ENCODE data around the gene FADS6.
A peak's percentile ranks its signal among the peaks of the same experiment; 100 is the strongest.

Gene FADS6

DNA sequence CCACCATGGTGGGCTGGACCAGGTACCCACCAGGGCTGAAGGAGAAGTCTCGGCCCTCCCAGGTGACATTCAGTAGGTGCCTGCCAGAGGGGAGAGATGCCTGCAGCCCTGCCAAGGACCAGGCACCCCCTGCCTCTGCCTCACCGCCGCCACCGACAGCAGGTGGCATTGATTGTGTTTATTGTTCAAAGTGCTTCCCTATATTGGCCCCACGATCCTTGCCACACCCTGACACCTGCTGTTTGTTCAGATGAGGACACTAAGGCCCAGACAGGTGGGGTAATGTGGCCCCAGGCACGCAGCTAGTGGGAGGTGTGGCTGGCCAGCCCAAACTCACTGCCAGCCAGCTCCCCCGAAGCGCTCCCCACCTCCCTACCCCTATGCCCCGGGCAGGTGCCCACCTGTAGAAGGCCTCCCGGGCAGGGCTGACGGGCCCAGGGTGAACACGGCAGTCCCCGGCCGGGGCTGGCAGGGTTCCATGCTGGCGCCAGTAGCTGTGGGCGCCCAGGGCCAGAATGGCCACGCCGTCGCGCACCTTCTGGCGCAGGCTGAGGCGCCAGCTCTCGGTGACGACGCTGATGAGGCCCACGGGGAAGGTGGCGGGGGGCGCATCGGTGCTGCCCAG is 41.7 kb downstream of the FADS6 start:
- no peak for DNase-seq

DNA sequence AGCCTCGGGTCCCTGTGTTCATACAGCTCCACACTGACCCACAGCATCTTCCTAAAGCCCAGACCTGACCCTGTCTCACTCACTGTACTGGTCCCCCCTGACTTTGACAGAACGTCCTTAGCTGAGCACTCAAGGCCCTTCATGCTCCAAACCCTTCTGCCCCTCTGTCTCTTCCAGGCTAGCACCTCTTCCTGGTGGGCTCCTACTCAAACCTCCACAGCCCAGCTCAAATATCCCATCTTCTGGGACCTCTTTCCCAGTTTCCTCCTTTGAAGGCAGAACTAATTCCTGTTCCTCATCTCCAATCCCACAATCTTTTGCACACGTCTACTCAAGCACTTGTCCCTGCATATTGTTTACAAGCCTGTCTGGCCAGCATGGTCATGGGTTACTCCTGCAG is 42.5 kb downstream of the FADS6 start:
- no peak for DNase-seq

DNA sequence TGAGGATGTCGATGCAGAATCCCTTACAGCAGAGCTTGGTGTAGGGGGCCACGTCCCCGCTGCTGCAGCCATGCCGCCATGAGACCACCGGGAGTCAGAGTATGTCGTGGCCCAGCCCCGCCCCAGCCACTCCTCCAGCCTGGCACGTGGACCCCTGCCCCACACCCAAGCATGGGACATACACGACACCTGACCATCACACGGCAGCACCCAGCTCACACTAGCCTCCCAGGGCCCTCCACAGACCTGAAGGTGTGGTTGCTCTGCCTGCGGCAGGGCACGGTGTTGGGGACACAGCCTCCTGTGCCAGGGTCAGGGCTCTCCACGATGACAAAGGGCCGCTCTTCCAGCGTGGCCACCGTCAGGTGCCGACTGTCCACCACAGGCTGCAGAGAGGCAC is 43.1 kb downstream of the FADS6 start:
- no peak for DNase-seq

DNA sequence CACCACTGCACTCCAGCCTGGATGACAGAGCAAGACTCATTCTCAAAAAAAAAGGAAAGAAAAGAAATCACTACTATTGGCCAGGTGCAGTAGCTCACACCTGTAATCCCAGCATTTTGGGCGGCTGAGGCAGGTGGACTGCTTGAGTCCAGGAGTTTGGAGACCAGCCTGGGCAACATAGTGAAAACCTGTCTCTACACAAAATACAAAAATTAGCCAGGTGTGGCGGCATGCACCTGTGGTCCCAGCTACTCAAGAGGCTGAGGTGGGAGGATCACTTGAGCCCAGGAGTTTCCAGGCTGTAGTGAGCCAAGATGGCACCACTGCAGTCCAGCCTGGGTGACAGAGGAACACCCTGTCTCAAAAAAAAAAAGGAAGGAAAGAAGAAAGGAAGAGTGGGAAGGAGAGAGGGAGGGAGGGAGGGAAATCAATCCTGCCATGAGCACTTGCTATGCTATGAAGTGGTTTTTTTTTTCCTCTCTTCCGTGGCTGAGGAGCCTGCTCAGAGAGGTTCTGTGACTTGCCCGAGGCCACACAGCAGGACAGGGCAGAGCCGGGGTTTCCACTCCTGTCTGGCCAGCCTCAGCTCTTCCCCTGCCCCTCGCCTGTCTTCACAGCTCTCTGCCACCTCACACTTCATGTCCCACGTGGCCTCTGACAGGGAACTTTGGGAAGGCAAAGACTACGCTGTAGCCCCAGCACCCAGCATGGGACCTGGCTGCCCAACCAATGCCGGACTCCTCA is 44.6 kb downstream of the FADS6 start:
- DNase-seq, result no peak

DNA sequence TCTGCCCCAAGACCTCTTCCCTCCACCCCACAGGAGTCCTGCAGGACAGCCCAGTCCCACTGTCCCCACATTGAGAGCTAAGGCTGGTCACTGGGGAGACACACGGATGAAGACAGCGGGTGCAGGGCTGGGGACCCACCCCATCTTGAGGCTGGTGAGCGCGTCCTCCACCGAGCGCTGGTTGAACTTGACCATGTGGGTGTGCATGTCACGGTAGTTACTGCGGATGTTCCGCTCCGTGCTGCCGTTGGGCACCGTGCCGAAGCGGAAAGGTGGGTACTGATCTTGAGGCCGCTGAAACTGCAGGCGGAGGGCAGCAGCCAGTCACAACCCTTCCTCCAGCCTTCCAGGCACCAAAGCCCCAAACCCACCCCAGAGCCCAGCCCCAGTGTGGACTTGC is 46.8 kb downstream of the FADS6 start:
- no peak for DNase-seq

DNA sequence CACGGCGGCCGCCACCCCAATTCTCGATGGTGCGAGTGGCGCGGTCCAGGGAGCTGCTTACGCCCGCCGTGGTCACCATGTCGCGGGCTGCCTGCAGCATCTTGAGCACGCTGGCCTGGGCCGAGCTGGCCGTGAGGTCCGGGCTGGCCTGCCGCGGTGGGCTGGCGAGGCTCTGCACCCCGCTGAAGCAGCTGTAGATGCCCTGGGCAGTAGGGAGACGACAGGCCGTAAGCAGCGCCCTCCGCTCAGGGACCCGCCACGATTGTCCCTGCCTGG is 50.1 kb downstream of the FADS6 start:
- no peak for DNase-seq

DNA sequence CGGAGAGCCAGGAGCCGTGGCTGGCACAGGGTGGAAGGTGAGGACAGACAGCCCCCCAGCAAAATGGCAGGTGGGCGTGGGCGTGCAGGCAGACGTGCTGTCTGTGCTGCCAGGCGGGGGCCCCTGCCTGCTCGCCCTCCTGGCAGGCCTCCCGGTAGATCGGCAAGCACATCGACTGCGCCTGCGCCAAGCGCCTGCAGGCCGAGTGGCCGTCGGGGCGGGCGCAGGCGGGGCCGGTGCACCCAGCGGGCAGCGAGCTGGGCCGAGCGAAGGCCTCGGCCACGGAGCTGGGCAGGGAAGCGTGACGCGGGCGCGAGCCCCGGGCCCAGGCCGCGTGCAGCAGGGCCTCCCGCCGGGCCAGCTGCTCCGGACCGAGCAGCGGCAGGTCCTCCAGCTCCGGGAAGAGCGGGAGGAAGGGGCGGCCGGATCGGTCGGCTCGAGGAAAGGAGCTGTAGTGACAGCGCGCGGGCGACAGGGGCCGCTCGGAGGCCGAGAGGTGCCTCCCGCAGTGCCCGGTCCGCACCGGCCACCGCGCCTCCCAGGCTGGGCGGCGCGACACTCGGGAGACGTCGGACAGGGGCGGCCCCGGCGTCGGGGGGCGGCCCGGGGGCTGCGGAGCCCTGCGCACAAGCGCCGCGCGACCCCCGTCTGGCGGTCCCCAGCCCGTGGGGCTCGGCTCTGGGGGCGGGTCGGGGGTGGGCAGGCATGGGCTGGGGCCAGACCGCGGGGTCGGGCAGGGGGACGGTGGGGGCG is 50.7 kb downstream of the FADS6 start:
- peak; percentile 31 for DNase-seq

DNA sequence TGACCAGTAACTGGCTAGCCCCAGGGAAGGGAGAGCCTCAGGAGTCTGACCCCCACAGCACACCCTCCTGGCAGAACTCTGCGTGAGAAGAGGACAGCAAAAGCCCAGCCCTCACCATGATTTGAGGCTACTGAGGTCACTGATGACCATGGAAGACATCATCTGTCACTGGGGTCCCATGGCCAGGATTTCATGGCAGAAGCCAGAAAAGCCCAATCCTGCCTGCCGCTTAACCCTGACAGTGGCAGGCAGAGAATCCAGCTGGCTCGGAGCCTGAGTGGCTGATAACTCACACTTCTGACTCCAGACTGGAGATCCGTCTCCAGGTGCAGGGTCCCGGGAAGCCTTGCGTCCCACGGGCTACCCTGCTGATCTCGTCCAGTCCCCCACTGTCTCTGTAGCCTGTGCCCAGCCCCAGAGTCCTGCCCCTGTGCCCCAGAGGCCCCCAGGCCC is 51.3 kb downstream of the FADS6 start:
- DNase-seq, result no peak

DNA sequence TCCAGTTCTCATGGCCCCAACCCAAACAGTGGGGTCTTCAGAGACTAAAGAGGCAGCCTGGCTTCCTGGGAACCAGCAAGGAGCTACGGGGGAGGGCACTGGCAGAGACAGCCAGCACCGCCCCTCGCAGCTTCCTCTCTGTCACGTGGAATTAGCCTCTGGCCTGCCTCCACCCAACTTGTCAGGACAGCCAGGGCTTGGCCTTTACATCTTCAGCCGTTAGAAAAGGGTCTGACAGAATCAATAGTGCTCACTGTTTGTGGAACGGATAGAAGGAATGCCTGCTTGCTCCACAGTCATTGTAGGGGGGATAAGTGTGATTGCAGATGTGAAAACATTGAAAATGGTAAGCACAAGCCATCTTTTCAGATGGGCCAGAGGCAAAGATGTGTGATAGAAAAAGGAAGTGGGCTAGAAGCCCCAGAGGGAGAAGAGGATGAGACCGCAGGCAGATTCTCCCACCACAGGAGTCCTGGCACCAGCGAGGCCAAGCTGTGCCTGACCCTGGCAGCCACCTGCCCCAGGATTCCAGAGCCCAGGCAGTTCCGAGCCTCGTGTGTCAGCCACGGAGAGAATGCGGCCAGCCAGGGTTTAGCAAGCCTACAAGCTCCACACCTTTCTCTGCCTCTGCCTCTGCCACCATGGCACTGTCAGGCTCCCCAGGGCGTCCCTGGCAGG is 52.3 kb downstream of the FADS6 start:
- DNase-seq, result no peak

DNA sequence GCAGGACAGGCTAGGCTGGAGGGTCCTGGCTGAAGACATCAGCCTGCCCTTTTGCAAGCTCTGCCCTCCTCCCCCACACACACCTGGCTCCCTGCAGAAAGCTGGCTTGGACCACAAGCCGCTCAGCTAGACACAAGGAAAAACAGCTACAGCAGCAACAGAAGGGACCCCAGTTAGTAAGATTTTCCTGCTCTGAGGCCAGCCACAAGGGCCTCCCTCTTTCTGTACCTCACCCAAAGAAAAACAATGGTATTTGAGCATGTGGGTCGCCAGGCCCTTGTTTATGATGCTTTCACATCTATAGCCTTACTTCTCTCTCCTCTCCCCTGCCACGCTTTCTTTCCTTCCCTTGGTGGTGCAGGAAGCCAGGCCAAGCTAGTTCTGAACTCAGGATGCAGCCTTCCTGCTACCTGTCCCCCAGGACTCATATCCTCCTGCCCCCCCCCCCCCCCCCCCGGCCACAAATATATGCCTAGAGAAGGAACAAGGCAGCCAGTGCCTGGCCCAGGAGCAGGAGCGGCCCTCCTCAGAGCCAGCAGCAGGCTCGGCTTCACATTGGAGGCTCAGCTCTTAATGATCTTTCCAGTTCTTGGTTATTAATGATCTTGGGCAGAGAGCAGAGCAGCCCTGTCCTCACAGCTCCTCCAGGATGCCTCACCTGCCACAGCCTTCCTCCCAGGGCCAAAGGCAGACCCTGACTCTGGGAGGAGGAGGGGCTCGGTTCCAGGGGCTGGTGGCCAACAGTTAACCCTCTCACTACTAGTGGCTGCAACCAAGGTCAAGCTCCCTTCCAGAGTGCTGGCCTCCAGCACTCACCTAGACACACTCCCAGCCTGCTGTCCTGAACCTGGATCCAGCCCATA is 53.2 kb downstream of the FADS6 start:
- no peak for DNase-seq

DNA sequence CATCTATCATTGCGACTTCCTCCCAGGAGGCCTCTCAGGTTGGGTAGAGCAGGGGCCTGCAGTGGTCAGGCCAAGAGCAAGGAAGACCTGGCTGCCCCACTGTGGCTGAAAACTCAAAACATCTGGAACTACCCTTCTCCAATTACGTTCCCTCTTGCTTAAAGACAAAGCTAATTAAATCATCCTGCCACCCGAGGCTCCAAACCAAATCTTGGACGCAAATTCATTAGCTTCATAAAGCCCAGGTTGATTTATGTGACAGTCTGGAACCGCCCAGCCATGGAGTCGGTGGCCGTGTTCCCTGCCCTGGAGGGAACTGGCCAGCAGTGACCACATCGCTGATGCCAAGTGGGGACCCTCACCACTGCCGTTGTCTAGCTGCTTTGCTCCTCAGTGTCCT is 55.2 kb downstream of the FADS6 start:
- no peak for DNase-seq

DNA sequence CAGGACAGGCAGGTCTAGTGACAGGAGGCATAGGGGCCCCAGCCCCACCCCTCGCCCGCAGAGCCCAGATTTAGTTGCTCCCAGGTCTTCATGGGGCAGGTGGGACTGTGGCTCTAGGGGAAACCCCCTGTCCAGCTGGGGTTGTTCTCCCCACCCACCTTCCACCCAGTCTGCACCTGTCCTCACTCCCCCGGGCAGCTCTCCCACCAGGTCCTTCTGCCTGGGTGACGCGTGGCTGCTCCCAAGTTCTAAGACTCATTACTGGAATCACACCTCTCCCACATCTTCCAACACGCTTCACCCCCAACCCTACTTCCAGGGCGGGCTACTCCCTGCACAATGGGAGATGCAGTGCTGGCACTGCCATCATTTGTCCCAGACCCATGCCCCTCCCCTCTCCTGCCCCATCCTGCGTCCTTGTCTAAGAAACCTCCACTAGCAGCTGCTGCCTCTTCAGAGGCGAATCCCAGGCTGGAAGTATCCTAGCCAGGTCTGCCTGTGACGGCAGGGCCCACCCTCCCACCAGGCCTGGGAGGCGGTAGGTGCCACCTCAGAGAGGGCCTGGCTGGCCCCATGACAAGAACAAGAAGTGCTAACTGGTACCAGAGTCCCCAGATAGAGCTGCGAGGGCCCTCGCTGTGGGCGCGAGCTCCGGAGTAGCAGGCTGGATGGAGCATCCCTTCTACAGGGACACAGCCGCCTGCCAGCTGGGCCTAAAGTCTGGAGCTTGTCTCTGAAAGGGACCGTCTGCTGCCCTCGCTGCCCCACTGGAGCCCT is 56.6 kb downstream of the FADS6 start:
- DNase-seq, result no peak

DNA sequence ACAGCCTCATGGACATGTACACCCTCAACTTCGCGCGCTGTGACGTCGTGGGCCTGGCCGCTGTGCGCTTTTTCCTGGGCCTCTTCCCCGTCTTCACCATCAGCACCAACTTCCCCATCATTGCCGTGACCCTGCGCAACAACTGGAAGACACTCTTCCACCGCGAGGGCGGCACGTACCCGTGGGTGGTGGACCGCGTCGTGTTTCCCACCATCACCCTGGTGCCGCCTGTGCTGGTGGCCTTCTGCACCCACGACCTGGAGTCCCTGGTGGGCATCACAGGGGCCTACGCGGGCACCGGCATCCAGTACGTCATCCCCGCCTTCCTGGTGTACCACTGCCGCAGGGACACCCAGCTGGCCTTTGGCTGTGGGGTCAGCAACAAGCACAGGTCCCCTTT is 57.2 kb downstream of the FADS6 start:
- DNase-seq, result no peak

DNA sequence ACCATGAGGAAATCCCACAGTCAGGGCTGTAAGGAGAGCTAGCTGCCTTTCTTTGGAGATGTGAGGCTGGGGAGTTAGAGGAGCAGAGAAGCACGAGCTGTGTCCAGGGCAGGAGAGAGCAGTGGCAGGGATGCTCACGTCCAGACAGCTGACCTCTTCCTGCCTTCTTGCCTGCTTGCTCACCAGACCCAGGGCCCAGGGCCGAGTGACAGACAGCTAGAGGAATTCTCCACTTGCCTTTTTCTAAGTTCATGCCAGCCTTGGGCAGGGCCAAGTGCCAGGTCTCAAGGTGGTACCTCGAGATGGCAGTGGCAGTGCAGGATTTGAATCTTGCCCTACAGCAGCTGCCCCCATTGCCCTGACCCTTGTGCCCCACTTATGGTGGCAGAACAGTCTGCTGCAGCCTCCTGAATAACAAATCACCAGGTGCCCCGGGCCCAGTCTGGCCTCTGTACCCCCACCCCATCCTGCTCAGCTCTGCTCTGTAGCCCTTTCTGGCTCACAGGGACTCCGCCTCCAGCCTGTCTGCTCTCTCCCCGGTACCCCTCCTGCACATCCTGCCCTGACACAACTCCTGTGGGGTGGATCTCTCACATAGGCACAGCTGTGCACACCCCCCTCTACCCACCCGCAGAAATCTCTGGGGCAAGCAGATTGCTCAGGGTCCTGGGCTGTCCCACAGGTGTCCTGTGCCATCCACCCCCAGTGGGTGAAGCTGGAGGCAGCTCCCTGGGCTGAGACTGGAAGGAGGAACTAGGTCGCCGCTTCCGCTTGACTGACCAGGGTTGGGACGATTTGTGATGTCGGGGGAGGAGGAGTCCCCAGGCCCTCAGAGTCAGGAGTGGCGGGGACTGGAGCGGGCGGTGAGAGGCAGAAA is 59.7 kb downstream of the FADS6 start:
- no peak for DNase-seq

DNA sequence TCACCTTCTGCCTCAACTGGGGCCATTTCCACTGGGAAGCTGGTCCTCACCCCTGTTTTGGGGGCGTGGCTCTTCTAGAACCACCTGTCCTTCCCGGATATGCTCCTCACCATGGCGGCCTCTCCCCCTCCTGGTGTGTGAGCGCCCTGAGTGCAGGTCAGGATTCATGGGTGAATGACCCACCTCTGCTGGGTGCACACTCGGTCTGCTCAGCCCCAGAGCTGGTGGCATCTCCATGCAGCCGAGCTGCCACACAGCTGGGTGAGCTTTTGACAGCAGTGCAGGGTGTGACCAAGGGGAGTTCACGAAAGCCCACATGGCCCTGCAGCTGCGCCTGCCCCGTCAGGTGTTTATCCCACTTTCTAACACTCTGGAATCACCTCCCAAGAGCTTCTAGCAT is 61.0 kb downstream of the FADS6 start:
- DNase-seq, result no peak

DNA sequence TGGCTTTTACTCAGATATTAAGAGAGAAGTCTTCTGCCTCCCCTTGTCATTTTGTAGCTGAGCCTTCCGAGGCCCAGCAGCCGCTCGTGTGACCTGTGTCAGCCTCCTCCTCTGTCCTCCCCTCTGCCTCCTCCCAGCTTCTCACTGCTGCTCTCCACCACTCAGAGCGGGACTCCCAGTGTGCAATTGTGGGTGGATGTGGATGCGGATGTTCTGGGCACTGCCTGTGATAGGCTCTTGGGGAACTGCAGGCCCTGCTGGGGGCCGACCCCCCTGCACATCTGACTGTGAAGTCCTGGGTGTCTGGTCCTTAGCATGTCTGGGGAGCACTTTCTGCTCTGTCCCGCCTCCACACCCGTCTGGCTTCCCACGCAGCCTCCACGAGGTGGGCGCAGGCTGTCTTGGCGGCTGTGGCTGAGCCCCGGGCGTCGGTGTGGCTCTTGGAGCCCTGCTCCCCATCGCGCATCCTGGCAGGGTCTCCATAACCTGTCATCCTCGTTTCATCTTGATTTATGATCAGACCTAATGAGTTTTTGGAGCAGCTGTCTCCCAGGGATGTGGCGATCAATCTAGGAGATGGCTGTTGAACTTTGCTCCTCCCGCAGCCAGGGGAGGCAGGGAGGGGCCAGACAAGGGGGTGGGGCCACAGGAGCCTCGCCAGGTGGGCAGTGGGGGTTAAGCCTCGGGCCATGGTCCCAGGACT is 61.8 kb downstream of the FADS6 start:
- no peak for DNase-seq

DNA sequence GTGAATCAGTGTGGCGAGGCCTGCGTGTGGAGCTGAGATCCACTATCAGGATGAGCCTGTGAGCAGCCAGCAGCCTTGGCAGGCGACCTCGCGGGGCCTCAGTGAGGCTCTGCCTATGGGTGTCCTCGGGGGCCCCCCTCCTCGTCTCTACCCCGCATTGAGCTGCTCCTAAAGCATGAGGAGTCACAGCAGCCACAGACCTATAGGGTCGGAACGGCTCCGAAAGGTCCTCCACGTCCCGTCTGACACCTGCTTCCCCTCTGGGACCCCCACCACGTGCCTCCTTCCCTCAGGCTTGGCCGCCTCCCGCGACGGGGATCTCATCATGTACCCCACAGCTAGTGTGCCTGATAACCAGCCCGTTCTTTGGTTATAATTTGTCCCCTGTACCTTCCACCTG is 62.6 kb downstream of the FADS6 start:
- no peak for DNase-seq

DNA sequence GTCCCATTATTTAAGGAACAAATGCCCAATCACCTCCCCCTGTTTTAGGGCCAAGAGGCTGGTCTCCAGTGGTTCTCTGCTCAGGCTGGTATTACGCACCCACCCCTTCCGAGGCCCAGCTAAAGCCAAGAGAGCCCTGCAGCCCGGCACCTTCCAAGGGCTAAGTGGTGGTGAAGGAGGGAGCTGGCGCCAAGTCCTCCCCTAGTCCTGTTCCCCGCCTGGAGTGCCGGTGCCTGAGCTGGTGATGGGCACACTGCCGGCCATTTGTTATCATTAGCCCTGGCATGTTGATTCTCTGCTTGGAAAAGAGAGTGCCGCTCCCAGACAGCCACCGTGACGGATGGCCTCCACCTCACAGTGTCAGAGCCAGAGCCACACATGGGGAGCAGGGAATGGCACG is 65.6 kb downstream of the FADS6 start:
- DNase-seq, result no peak
